Loucy (cell line): ENCODE results near the gene SP1.

Experiments
- H2AFZ ChIP-seq: fragments of 200-600 bp; sonication (generic); 2 replicates; pipeline ENCODE4 v1.6.0; 2016; ENCODE audit warnings: antibody characterized with exemption, mild to moderate bottlenecking, low read length, moderate library complexity
- H3F3A ChIP-seq: fragments of 200-600 bp; 2 replicates; pipeline ENCODE4 v1.6.0; 2016; ENCODE audit warnings: antibody characterized with exemption, low read depth, mild to moderate bottlenecking
- H3K27me3 ChIP-seq: fragments of 200-600 bp; sonication (generic); 2 replicates; pipeline ENCODE4 v1.6.1; 2014; ENCODE audit warnings: low read length, mild to moderate bottlenecking; ENCODE audit not compliant: insufficient read depth, poor library complexity, severe bottlenecking
- H3K36me3 ChIP-seq: fragments of 200-600 bp; sonication (generic); 2 replicates; pipeline ENCODE4 v1.6.1; 2016; ENCODE audit warnings: low read length; ENCODE audit not compliant: insufficient read depth
- H3K4me1 ChIP-seq: fragments of 200-600 bp; sonication (generic); 2 replicates; pipeline ENCODE4 v1.5.1; 2014; ENCODE audit warnings: low read length, mild to moderate bottlenecking; ENCODE audit not compliant: insufficient read depth, poor library complexity, severe bottlenecking
- H3K4me2 ChIP-seq: fragments of 200-600 bp; sonication (generic); 2 replicates; pipeline ENCODE4 v1.6.0; 2014; ENCODE audit warnings: antibody characterized with exemption, low read length, low read depth, mild to moderate bottlenecking; ENCODE audit not compliant: poor library complexity, severe bottlenecking
- H3K4me3 ChIP-seq: fragments of 200-600 bp; sonication (generic); 2 replicates; pipeline ENCODE4 v1.5.1; 2014; ENCODE audit warnings: low read length, mild to moderate bottlenecking, mixed read lengths; ENCODE audit not compliant: poor library complexity, severe bottlenecking
- H3K79me2 ChIP-seq: fragments of 200-600 bp; sonication (generic); 2 replicates; pipeline ENCODE4 v1.6.1; 2014; ENCODE audit warnings: low read length; ENCODE audit not compliant: insufficient read depth
- H3K9ac ChIP-seq: fragments of 200-600 bp; sonication (generic); 2 replicates; pipeline ENCODE4 v1.6.0; 2014; ENCODE audit warnings: mild to moderate bottlenecking, low read depth, low read length, moderate library complexity; ENCODE audit not compliant: poor library complexity, severe bottlenecking
- H3K9me2 ChIP-seq: fragments of 200-600 bp; sonication (generic); replicated peaks from 2 replicates; pipeline ENCODE4 v1.6.1; 2016; ENCODE audit warnings: low read depth, low read length, mixed read lengths
- H3K9me3 ChIP-seq: fragments of 200-600 bp; sonication (generic); 2 replicates; pipeline ENCODE4 v1.6.1; 2014; ENCODE audit warnings: mild to moderate bottlenecking, antibody characterized with exemption, low read length, low read depth; ENCODE audit not compliant: insufficient read depth
- H4K20me1 ChIP-seq: fragments of 200-600 bp; sonication (generic); 2 replicates; pipeline ENCODE4 v1.6.0; 2014; ENCODE audit warnings: antibody characterized with exemption, low read length, mild to moderate bottlenecking; ENCODE audit not compliant: insufficient read depth, poor library complexity, severe bottlenecking
- CTCF ChIP-seq: fragments of 200-600 bp; sonication (generic); conservative IDR thresholded peaks from 2 replicates; pipeline ENCODE4 v1.5.1; 2014; ENCODE audit warnings: mild to moderate bottlenecking, antibody characterized with exemption, low read length
- EZH2phosphoT487 ChIP-seq: fragments of 200-600 bp; IDR thresholded peaks from 2 replicates; pipeline ENCODE4 v1.6.1; 2018; ENCODE audit warnings: antibody characterized with exemption, mild to moderate bottlenecking, moderate library complexity, borderline replicate concordance

SP1 gene

DNA sequence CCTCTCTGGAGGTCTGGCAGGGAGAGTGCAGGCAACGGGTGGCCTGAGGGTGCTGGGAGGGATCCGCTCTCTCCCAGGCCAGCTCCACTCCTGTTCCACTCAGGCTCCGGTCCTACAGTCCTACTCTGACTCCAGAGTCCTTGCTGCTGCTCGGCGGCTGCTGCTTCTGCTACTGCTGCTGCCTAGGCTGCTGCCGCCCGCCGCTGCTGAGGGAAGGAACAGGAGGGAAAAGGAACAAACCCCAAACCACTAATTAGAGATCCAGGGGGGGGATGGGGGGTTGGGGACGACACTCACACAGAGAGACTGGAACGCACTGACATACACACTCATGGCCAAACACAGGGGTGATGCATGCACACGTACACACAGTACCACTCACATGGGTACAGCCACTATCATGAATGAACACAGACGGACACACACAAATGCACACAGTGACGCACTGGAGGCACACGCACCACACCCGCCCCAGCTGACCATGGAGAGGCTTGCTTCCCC is 43.7 kb upstream of the SP1 start, which contains the start of gene SP7:
Gene SP7 (minus strand): TSS at position 174 of the 501 bp plus-strand sequence. CDS start 708 bp downstream, outside the sequence.
- H4K20me1 ChIP-seq, result no peaks in the 10 kb centered on the region
- TF ChIP-seq EZH2phosphoT487 (no peak), CTCF (no peak)
- H3K4me2 ChIP-seq, result no peak within 1 kb of the TSS
- no peaks in the 10 kb centered on the region for H3K27me3 ChIP-seq
- H3F3A ChIP-seq, result no peaks in the 10 kb centered on the region
- no peaks in the 10 kb centered on the region for H3K9me3 ChIP-seq
- H2AFZ ChIP-seq, result no peak within 1 kb of the TSS
- no peaks in the 10 kb centered on the region for H3K9me2 ChIP-seq
- no peaks in the 10 kb centered on the region for H3K79me2 ChIP-seq
- no peak within 1 kb of the TSS for H3K9ac ChIP-seq
- no peaks in the 10 kb centered on the region for H3K36me3 ChIP-seq
- no peak within 1 kb of the TSS for H3K4me3 ChIP-seq
- peaks cover 10% of the 10 kb centered on the region for H3K4me1 ChIP-seq

DNA sequence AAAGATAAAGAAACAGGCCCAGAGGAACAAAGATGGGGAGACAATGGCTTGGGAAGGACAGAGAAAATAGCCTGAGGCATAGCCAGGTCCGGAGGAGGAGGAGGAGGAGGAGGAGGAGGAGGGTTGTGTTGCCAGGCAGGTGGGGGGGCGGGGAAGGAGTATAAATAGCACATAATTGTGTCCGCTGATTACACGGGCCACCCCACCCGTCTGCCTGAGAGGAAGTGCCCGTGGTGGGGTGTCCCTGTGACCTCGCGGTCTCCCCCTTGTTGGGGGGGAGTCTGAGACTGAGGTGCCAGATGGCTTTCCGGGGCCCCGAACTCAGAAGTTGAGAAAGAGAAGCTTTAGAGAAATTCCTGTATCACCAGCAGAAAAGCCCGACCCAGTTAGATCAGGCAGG is 42.0 kb upstream of the SP1 start:
- Histone ChIP-seq H3K4me3 (no peak overlapping the region), H4K20me1 (no peaks in the 10 kb centered on the region), H3K27me3 (no peaks in the 10 kb centered on the region), H3K4me2 (no peak overlapping the region), H3K79me2 (no peaks in the 10 kb centered on the region), H3K9me2 (no peaks in the 10 kb centered on the region), H2AFZ (peak overlapping the region; percentile 42; the same call in 1 of the 2 replicates), H3K9ac (no peak overlapping the region), H3K9me3 (no peaks in the 10 kb centered on the region), H3K4me1 (peaks cover 10% of the 10 kb centered on the region), H3K36me3 (no peaks in the 10 kb centered on the region), H3F3A (no peaks in the 10 kb centered on the region)
- TF ChIP-seq CTCF, result no peak
- TF ChIP-seq EZH2phosphoT487, result no peak

GRCh38 chr12:53338916-53339315 is 41.1 kb upstream of the SP1 start:
- Histone ChIP-seq H3K9me2 (no peaks in the 10 kb centered on the region), H3K79me2 (no peaks in the 10 kb centered on the region), H3K4me1 (peaks cover 10% of the 10 kb centered on the region), H3F3A (no peaks in the 10 kb centered on the region), H3K27me3 (no peaks in the 10 kb centered on the region), H2AFZ (no peak overlapping the region), H3K36me3 (no peaks in the 10 kb centered on the region), H4K20me1 (no peaks in the 10 kb centered on the region), H3K9ac (no peak overlapping the region), H3K4me3 (no peak overlapping the region), H3K9me3 (no peaks in the 10 kb centered on the region), H3K4me2 (no peak overlapping the region)
- TF ChIP-seq CTCF, result no peak
- TF ChIP-seq EZH2phosphoT487, result no peak
